DND-41 (cell line): ENCODE measurements around the gene NEDD4L.

Experiments
- EZH2 ChIP-seq: IDR thresholded peaks from 3 replicates; pipeline ENCODE4 v1.6.1; 2012; ENCODE audit warnings: borderline replicate concordance, low read depth, mild to moderate bottlenecking, moderate library complexity, low read length, inconsistent platforms; ENCODE audit not compliant: severe bottlenecking
- TF ChIP-seq, protein P1 (sequence below): IDR thresholded peaks from 2 replicates; pipeline ENCODE4 v1.5.1; 2012; ENCODE audit warnings: borderline replicate concordance, low read length, moderate library complexity, mild to moderate bottlenecking; ENCODE audit not compliant: poor library complexity, severe bottlenecking; ENCODE audit errors: extremely low read depth

DNA sequence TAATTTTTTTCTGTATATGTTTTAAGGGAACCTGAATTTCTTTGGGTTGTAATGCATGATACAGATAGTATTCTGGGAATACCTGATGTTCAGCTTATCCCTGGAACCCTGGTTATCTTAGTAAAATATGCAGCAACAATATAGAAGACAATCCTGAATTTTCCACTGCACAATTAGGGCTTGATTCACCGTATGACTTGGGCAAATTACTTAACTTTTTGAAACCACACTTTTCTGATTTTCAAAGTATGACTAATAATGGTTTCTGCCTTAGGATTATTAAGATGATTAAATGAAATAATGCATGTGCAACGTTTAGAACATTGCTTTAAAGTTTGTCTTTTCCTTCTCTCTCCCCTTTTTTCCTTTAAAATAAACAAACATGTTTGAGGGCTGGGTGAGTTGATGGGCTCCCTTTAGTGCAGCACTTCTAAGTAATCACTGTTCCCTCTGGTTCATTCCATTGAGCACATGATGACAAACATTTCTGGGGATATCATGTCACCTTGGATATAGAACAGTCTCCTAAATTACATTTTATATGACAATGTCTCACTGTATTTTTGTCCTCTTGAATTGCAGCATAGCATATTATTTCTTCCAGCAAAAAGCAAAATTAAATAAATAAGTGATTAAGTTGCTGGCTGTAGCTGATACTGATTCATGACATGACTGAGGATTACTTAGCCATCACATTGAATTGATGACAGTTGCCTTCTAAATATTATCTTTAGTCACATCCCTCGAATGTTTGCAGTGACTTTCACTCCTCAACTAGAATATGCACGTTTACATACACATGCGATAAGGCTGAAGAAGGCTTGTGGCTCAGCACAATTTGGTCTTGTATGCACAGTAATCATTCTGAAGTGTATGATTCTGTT is 254.5 kb downstream of the NEDD4L start:
- TF ChIP-seq, protein P1, sequence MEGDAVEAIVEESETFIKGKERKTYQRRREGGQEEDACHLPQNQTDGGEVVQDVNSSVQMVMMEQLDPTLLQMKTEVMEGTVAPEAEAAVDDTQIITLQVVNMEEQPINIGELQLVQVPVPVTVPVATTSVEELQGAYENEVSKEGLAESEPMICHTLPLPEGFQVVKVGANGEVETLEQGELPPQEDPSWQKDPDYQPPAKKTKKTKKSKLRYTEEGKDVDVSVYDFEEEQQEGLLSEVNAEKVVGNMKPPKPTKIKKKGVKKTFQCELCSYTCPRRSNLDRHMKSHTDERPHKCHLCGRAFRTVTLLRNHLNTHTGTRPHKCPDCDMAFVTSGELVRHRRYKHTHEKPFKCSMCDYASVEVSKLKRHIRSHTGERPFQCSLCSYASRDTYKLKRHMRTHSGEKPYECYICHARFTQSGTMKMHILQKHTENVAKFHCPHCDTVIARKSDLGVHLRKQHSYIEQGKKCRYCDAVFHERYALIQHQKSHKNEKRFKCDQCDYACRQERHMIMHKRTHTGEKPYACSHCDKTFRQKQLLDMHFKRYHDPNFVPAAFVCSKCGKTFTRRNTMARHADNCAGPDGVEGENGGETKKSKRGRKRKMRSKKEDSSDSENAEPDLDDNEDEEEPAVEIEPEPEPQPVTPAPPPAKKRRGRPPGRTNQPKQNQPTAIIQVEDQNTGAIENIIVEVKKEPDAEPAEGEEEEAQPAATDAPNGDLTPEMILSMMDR = no peak
- no peak for TF ChIP-seq EZH2
